Breast epithelium (tissue), 3 donors: ENCODE measurements around the gene HSDL2.
"Not testable (repeated sequence)": the region's sequence is repeated elsewhere in the genome, so short reads cannot be mapped to it uniquely, and the experiment has no call there.

Source experiments
- POLR2A ChIP-seq: fragments of 450-650 bp; IDR thresholded peaks from one replicate; pipeline ENCODE4 v1.6.1; 2016; ENCODE audit warnings: antibody characterized with exemption, mild to moderate bottlenecking, moderate library complexity
- POLR2AphosphoS5 ChIP-seq, 3 donors: sonication (generic); formaldehyde crosslinking; IDR thresholded peaks; one replicate each; pipeline ENCODE4 v1.6.1; 2017; ENCODE audit warnings: antibody characterized with exemption in 3 of 3
- TF ChIP-seq, protein P1 (sequence below), 3 donors: fragments of 450-650 bp; IDR thresholded peaks; one replicate each; pipeline ENCODE4 v1.5.1; 2016 to 2017; ENCODE audit warnings: antibody characterized with exemption in 3 of 3, mild to moderate bottlenecking in 3 of 3, moderate library complexity in 3 of 3

DNA sequence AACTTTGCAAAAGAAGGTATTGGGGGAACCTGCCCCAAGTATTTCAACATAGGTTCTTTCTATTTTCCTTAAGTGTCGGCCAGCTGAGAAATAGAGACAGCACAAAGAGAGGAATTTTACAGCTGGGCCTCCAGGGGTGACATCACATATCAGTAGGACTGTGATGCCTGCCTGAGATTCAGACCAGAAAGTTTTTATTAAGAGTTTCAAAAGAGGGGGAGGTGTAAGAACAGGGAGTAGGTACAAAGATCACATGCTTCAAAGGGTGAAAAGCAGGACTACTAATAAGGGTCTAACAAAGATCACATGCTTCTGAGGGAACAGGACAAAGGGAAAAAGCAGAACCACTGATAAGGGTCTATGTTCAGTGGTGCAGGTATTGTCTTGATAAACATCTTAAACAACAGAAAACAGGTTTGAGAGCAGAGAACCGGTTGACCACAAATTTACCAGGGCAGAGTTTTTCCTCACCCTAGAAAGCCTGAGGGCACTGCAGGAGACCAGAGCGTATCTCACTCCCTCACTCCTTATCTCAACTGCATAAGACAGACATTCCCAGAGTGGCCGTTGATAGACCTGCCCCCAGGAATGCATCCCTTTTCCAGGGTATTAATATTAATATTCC is 12.1 kb downstream of the HSDL2 start:
- TF ChIP-seq POLR2A; POLR2AphosphoS5 (IDR thresholded peaks at IDR 0.05): not testable (repeated sequence)
- TF ChIP-seq, protein P1, sequence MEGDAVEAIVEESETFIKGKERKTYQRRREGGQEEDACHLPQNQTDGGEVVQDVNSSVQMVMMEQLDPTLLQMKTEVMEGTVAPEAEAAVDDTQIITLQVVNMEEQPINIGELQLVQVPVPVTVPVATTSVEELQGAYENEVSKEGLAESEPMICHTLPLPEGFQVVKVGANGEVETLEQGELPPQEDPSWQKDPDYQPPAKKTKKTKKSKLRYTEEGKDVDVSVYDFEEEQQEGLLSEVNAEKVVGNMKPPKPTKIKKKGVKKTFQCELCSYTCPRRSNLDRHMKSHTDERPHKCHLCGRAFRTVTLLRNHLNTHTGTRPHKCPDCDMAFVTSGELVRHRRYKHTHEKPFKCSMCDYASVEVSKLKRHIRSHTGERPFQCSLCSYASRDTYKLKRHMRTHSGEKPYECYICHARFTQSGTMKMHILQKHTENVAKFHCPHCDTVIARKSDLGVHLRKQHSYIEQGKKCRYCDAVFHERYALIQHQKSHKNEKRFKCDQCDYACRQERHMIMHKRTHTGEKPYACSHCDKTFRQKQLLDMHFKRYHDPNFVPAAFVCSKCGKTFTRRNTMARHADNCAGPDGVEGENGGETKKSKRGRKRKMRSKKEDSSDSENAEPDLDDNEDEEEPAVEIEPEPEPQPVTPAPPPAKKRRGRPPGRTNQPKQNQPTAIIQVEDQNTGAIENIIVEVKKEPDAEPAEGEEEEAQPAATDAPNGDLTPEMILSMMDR (IDR thresholded peaks at IDR 0.05): not testable (repeated sequence)
